NCI-H1105 treated with DMSO at 0.1 percent for 48 hours (cell line): ENCODE data around the gene UBAC2.

Source experiments
- DNase-seq: peaks from one replicate; lab custom pipeline; 2025; lab: John Stamatoyannopoulos, UW

UBAC2 gene

GRCh38 chr13:99340638-99341037 is 140.0 kb downstream of the UBAC2 start:
- no peak for DNase-seq

- DNase-seq = no peak
Observed at GRCh38 chr13:99341969-99342722, 141.5 kb downstream of the UBAC2 start.

- no peak for DNase-seq
Observed at GRCh38 chr13:99342723-99343315, 142.2 kb downstream of the UBAC2 start.

DNA sequence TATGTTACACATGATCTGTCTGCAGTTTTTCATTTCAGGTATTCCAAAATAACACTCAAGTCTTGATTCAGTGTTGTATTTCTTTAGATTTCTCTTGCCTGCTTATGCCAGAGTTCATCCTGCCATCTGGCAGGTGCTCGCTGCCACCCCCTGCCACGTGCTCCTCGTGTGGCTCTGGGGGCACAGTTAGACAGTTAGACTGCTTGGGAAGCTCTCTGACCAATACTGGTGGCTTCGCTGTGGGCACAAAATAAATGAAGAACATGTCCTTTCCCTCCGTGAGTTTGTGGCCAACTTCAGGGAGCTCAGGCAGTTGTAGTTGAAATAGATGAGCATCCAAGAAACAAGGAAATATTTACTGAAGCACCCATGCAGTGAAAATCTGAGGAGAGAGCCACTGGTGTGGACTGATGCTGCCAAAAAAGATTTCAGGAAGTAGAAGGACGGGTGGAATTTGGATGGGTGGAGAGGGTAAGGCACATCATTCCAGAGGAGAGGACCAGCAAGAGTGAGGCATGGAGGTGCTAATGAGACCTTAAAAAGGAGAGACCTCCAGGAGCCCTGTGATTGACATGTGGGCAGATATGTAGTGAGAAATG is 144.1 kb downstream of the UBAC2 start:
- DNase-seq = no peak

DNA sequence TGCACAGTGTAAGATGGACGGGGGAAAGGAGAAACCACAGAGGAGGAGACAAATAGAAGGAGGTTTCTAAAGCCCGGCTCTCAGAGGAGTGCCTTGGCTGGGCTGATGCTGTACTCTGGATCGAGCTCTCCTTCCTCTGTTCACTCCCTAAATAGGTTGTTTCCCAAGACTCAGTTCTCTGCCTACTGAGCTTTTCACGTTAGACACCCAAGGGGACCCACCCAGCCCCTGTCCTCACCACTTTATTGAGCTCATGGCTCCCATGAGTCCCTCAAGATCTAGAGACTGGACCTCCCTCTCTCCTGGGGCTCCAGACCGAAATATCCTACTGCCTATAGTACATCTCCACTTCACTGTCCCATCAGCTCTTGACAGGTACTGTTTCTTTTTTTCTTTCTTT is 144.7 kb downstream of the UBAC2 start:
- no peak for DNase-seq

- DNase-seq = no peak
Observed at GRCh38 chr13:99346335-99347042, 145.8 kb downstream of the UBAC2 start.

- DNase-seq = no peak
Observed at GRCh38 chr13:99347335-99347878, 146.8 kb downstream of the UBAC2 start.

- DNase-seq = no peak
Observed at GRCh38 chr13:99347911-99348451, 147.3 kb downstream of the UBAC2 start.

GRCh38 chr13:99350191-99350590 is 149.5 kb downstream of the UBAC2 start:
- DNase-seq = no peak

GRCh38 chr13:99351772-99352171 is 151.1 kb downstream of the UBAC2 start:
- no peak for DNase-seq

DNA sequence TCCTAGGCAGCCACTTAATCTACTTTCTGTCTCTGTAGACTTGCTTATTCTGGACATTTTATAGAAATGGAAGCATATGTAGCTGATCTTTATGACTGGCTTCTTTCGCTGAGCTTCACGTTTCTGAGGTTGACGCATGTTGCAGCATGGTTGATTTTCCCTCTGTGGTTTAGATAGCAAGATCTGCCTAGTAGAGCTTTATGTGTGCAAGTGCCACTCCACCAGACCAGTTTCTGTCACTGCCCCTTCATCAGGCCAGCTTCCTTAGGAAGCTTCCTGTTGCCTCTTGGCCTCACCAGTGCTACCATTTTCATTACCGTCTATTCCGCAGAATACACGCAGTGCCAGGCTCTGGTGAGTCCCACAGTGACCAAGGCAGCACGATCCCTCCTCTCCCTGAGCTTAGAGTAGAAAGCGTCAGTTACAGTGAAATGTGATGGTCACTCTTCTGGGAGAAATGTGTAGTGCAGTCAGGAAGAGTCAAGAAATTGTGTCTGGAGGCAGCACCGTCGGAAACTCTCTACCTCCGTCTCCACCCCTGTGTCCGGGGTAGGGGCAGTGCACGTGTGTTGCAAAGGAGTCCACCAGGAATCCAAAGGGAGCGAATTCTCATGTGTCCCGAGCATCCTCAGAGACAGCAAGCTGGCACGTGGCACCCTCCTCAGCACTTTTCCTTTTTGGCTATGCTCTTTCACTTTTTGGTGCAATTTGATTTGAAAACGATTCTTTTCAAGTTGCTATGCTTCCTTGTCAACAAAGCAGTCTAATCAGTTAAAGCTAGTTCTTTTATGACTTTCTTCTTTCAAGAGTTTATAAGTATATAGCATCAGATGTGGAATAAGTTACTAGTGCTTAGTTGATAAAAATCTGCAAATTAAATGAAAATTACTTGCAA is 151.9 kb downstream of the UBAC2 start:
- no peak for DNase-seq

GRCh38 chr13:99353246-99353600 is 152.6 kb downstream of the UBAC2 start:
- DNase-seq = no peak

- no peak for DNase-seq
Observed at GRCh38 chr13:99353836-99354235, 153.2 kb downstream of the UBAC2 start.

GRCh38 chr13:99354371-99354951 is 153.8 kb downstream of the UBAC2 start:
- no peak for DNase-seq

DNA sequence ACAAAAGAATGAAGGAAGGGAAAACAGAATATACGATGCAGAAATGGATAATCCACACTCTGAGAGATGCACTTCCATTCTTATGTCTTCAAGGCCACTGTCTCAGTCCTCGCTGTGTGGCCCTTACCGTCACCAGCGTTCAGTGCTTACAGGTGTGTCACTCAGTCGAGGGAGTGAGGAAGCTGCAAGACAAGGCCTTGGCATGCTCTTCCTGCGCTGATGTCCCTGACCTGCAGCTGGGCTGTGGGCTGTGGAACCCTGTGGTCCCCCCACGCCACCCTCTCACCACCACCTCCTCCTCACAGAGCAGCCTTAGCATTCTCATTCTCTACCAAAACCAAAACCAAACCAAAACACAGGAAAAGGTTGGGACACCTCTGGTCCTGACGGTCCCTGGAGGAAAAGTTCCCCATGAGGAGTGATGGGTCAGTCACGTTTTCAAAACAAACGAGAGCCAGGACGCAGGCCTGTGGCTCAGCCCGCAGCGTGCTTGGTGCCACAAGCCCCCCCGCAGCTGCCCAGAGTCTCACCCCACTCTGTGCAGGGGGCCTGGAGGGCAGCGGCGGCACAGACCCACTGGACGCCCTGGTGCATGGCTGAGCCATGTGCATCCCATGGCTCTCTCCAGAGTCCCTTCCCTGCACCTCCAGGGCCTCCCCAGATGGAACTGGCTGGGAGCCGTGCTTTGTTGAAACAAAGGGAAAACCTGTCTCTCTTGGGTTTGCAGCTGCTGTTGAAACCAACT is 154.8 kb downstream of the UBAC2 start:
- DNase-seq = no peak

DNA sequence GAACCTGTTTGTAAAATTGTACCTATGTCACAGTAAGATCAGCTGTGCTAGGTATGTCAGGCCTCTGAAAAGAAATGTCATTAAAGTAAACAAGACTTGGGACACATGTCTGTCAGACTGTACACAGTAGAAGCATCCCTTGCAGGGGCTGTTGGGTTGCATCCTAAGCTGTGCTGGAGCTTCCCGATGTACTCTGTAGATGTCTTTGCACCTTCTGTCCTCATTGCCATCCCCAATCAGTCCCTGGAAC is 155.3 kb downstream of the UBAC2 start:
- DNase-seq = no peak

- DNase-seq = no peak
Observed at GRCh38 chr13:99356262-99357091, 155.8 kb downstream of the UBAC2 start.

GRCh38 chr13:99357131-99357596 is 156.5 kb downstream of the UBAC2 start:
- no peak for DNase-seq

GRCh38 chr13:99357941-99358340 is 157.3 kb downstream of the UBAC2 start:
- DNase-seq = no peak
